Trophoblast cell (in vitro differentiated cells and primary cell): Measurements from ENCODE around the gene ECEL1.

Source experiments
- DNase-seq, 2 donors: peaks; one replicate each; pipeline ENCODE4 v3.0.0-alpha.2; 2016
- H2AFZ ChIP-seq: 2 replicates; pipeline ENCODE4 v1.6.1; 2013; ENCODE audit warnings: low read length, moderate library complexity, mild to moderate bottlenecking; ENCODE audit not compliant: insufficient read depth, poor library complexity
- H2AK5ac ChIP-seq: 2 replicates; pipeline ENCODE4 v1.6.1; 2013; ENCODE audit warnings: mild to moderate bottlenecking, low read length
- H2BK120ac ChIP-seq: 2 replicates; pipeline ENCODE4 v1.6.1; 2013; ENCODE audit warnings: low read length, mild to moderate bottlenecking, moderate library complexity; ENCODE audit not compliant: insufficient read depth, poor library complexity
- H2BK12ac ChIP-seq: 2 replicates; pipeline ENCODE4 v1.6.1; 2013; ENCODE audit warnings: mild to moderate bottlenecking, low read length, moderate library complexity
- H2BK5ac ChIP-seq: 2 replicates; pipeline ENCODE4 v1.6.1; 2013; ENCODE audit warnings: low read length, low read depth, moderate library complexity, mild to moderate bottlenecking; ENCODE audit not compliant: poor library complexity
- H3K14ac ChIP-seq: 2 replicates; pipeline ENCODE4 v1.6.1; 2013; ENCODE audit warnings: mild to moderate bottlenecking, low read length
- H3K18ac ChIP-seq: 2 replicates; pipeline ENCODE4 v1.6.1; 2013; ENCODE audit warnings: mild to moderate bottlenecking, low read length
- H3K23ac ChIP-seq: 2 replicates; pipeline ENCODE4 v1.6.1; 2013; ENCODE audit warnings: low read length
- H3K27ac ChIP-seq: 2 replicates; pipeline ENCODE4 v1.5.1; 2013; ENCODE audit warnings: low read depth, mild to moderate bottlenecking, inconsistent platforms, low read length, moderate library complexity
- H3K27me3 ChIP-seq: 2 replicates; pipeline ENCODE4 v1.6.1; 2013; ENCODE audit warnings: inconsistent platforms, mild to moderate bottlenecking, low read length, moderate library complexity; ENCODE audit not compliant: insufficient read depth
- H3K36me3 ChIP-seq, 2 experiments: 1 replicate in 1 of 2; 2 replicates in 1 of 2; pipeline ENCODE4 v1.6.1; 2013; ENCODE audit warnings: low read length in 2 of 2, mild to moderate bottlenecking in 2 of 2, moderate library complexity in 1 of 2; ENCODE audit not compliant: insufficient read depth in 2 of 2, control insufficient read depth in 1 of 2
- H3K4ac ChIP-seq: 2 replicates; pipeline ENCODE4 v1.6.1; 2013; ENCODE audit warnings: low read depth, mild to moderate bottlenecking, low read length, moderate library complexity
- H3K4me1 ChIP-seq, 2 experiments: 1 replicate in 1 of 2; 2 replicates in 1 of 2; pipeline ENCODE4 v1.6.1; 2013; ENCODE audit warnings: low read length in 2 of 2, mild to moderate bottlenecking in 2 of 2, moderate library complexity in 1 of 2; ENCODE audit not compliant: insufficient read depth in 2 of 2, control insufficient read depth in 1 of 2
- H3K4me2 ChIP-seq: 2 replicates; pipeline ENCODE4 v1.6.1; 2013; ENCODE audit warnings: inconsistent platforms, mild to moderate bottlenecking, low read length, moderate library complexity
- H3K4me3 ChIP-seq: 2 replicates; pipeline ENCODE4 v1.5.1; 2013; ENCODE audit warnings: mild to moderate bottlenecking, low read depth, low read length, inconsistent platforms
- H3K79me1 ChIP-seq: one replicate; pipeline ENCODE4 v1.6.1; 2013; ENCODE audit warnings: low read length
- H3K79me2 ChIP-seq: 2 replicates; pipeline ENCODE4 v1.6.1; 2013; ENCODE audit warnings: low read length, mild to moderate bottlenecking; ENCODE audit not compliant: control insufficient read depth, insufficient read depth, poor library complexity
- H3K9ac ChIP-seq: 2 replicates; pipeline ENCODE4 v1.6.1; 2013; ENCODE audit warnings: mild to moderate bottlenecking, low read length
- H3K9me3 ChIP-seq: 2 replicates; pipeline ENCODE4 v1.6.1; 2013; ENCODE audit warnings: low read depth, mild to moderate bottlenecking, control low read depth, inconsistent platforms, low read length; ENCODE audit not compliant: insufficient read depth
- H4K12ac ChIP-seq: 2 replicates; pipeline ENCODE4 v1.6.1; 2013; ENCODE audit warnings: low read depth, mild to moderate bottlenecking, low read length, moderate library complexity
- H4K8ac ChIP-seq: 2 replicates; pipeline ENCODE4 v1.6.1; 2013; ENCODE audit warnings: low read depth, mild to moderate bottlenecking, low read length, moderate library complexity
- H4K91ac ChIP-seq: one replicate; pipeline ENCODE4 v1.6.1; 2013; ENCODE audit warnings: low read depth, mild to moderate bottlenecking, low read length, moderate library complexity
- WGBS: extraction: QIAGEN DNeasy Blood & Tissue Kit; methylation state at CpG from one replicate; pipeline ENCODE4 v1.1.7; 2013; ENCODE audit warnings: missing lambda C conversion rate; ENCODE audit not compliant: insufficient read length, insufficient coverage; ENCODE audit errors: extremely low coverage; 5-methylcytosine and 5-hydroxymethylcytosine counted together

ECEL1 gene

GRCh38 chr2:232503809-232504323 is 16.2 kb upstream of the ECEL1 start:
- no peak overlapping the region for H3K9ac ChIP-seq
- H3K4ac ChIP-seq = no peak overlapping the region
- no peak overlapping the region for H3K4me3 ChIP-seq
- H3K14ac ChIP-seq = no peak overlapping the region
- H3K23ac ChIP-seq = no peak overlapping the region
- peaks cover 12% of the 10 kb centered on the region for H3K9me3 ChIP-seq
- H3K36me3 ChIP-seq = no peaks in the 10 kb centered on the region
- H3K27ac ChIP-seq = no peak overlapping the region
- no peak overlapping the region for H4K91ac ChIP-seq
- peak overlapping the region; percentile 57 for H3K4me2 ChIP-seq
- peaks cover 31% of the 10 kb centered on the region for H3K27me3 ChIP-seq
- H2AFZ ChIP-seq = no peak overlapping the region
- no peak overlapping the region for H2AK5ac ChIP-seq
- H4K8ac ChIP-seq = no peak overlapping the region
- no peak overlapping the region for H2BK120ac ChIP-seq
- H2BK12ac ChIP-seq = no peak overlapping the region
- H4K12ac ChIP-seq = no peak overlapping the region
- H3K4me1 ChIP-seq = peaks cover 0 to 8% of the 10 kb centered on the region in 2 experiments
- H3K79me1 ChIP-seq = no peaks in the 10 kb centered on the region
- no peaks in the 10 kb centered on the region for H3K79me2 ChIP-seq
- no peak overlapping the region for H3K18ac ChIP-seq
- no CpG with 5 or more reads among the region's 16 CpGs for WGBS
- no peak for DNase-seq
- no peak overlapping the region for H2BK5ac ChIP-seq

- H3K9ac ChIP-seq = no peak overlapping the region
- H2BK5ac ChIP-seq = no peak overlapping the region
- DNase-seq = peak; percentile 45 to 65
- H2AFZ ChIP-seq = no peak overlapping the region
- H3K27ac ChIP-seq = no peak overlapping the region
- H3K9me3 ChIP-seq = peaks cover 10% of the 10 kb centered on the region
- H4K8ac ChIP-seq = no peak overlapping the region
- H2BK12ac ChIP-seq = no peak overlapping the region
- H3K4me3 ChIP-seq = no peak overlapping the region
- H3K14ac ChIP-seq = no peak overlapping the region
- no CpG with 5 or more reads among the region's 75 CpGs for WGBS
- H2BK120ac ChIP-seq = no peak overlapping the region
- H3K4ac ChIP-seq = no peak overlapping the region
- no peaks in the 10 kb centered on the region for H3K36me3 ChIP-seq
- H3K79me2 ChIP-seq = no peaks in the 10 kb centered on the region
- H3K4me1 ChIP-seq = peaks cover 0 to 8% of the 10 kb centered on the region in 2 experiments
- no peak overlapping the region for H3K23ac ChIP-seq
- H3K4me2 ChIP-seq = peak overlapping the region; percentile 57
- no peaks in the 10 kb centered on the region for H3K79me1 ChIP-seq
- no peak overlapping the region for H4K12ac ChIP-seq
- peaks cover 31% of the 10 kb centered on the region for H3K27me3 ChIP-seq
- no peak overlapping the region for H3K18ac ChIP-seq
- no peak overlapping the region for H4K91ac ChIP-seq
- no peak overlapping the region for H2AK5ac ChIP-seq
Observed at GRCh38 chr2:232502911-232503808, 15.5 kb upstream of the ECEL1 start.

- Histone ChIP-seq H3K4ac (no peak overlapping the region), H2AFZ (no peak overlapping the region), H3K14ac (no peak overlapping the region), H2BK120ac (no peak overlapping the region), H3K4me2 (peak overlapping the region; percentile 36), H2BK5ac (no peak overlapping the region), H4K12ac (no peak overlapping the region), H3K36me3 (no peaks in the 10 kb centered on the region), H4K91ac (no peak overlapping the region), H3K23ac (no peak overlapping the region), H4K8ac (no peak overlapping the region), H3K4me1 (peaks cover 0 to 8% of the 10 kb centered on the region in 2 experiments), H3K79me1 (no peaks in the 10 kb centered on the region), H3K9ac (no peak overlapping the region), H3K4me3 (no peak overlapping the region), H3K27ac (no peak overlapping the region), H2BK12ac (no peak overlapping the region), H3K9me3 (peaks cover 10% of the 10 kb centered on the region), H3K79me2 (no peaks in the 10 kb centered on the region), H2AK5ac (no peak overlapping the region), H3K27me3 (peaks cover 31% of the 10 kb centered on the region), H3K18ac (no peak overlapping the region)
- no peak for DNase-seq
- WGBS = no CpG with 5 or more reads among the region's 21 CpGs
Observed at GRCh38 chr2:232502511-232502910, 14.9 kb upstream of the ECEL1 start.

- no peak overlapping the region for H3K14ac ChIP-seq
- H2BK12ac ChIP-seq = no peak overlapping the region
- H3K18ac ChIP-seq = no peak overlapping the region
- H3K79me2 ChIP-seq = no peaks in the 10 kb centered on the region
- no peak overlapping the region for H2AK5ac ChIP-seq
- H2AFZ ChIP-seq = no peak overlapping the region
- no peak overlapping the region for H3K27ac ChIP-seq
- no peak overlapping the region for H3K4me3 ChIP-seq
- H3K36me3 ChIP-seq = no peaks in the 10 kb centered on the region
- H4K8ac ChIP-seq = no peak overlapping the region
- H3K4me1 ChIP-seq = peaks cover 0 to 8% of the 10 kb centered on the region in 2 experiments
- no peak overlapping the region for H4K12ac ChIP-seq
- H3K79me1 ChIP-seq = no peaks in the 10 kb centered on the region
- no peak for DNase-seq
- no peak overlapping the region for H2BK5ac ChIP-seq
- H4K91ac ChIP-seq = no peak overlapping the region
- WGBS = no CpG with 5 or more reads among the region's 10 CpGs
- no peak overlapping the region for H3K4me2 ChIP-seq
- H3K9me3 ChIP-seq = peaks cover 10% of the 10 kb centered on the region
- no peak overlapping the region for H2BK120ac ChIP-seq
- no peak overlapping the region for H3K4ac ChIP-seq
- no peak overlapping the region for H3K23ac ChIP-seq
- peaks cover 31% of the 10 kb centered on the region for H3K27me3 ChIP-seq
- no peak overlapping the region for H3K9ac ChIP-seq
Observed at GRCh38 chr2:232501794-232502390, 14.3 kb upstream of the ECEL1 start.
